Suprapubic skin (tissue), 4 donors: ENCODE results near the gene CLASP1.

Experiments used
- POLR2A ChIP-seq, 2 donors: fragments of 450-650 bp; IDR thresholded peaks; one replicate each; pipeline ENCODE4 v1.6.1; 2017; ENCODE audit warnings: antibody characterized with exemption in 2 of 2, mild to moderate bottlenecking in 2 of 2, moderate library complexity in 2 of 2
- POLR2AphosphoS5 ChIP-seq, 3 donors: sonication (generic); formaldehyde crosslinking; IDR thresholded peaks; one replicate each; pipeline ENCODE4 v1.6.1; 2017; ENCODE audit warnings: antibody characterized with exemption in 3 of 3
- TF ChIP-seq, protein P1 (sequence below), 2 donors: fragments of 200-600 bp in 1 of 2; fragments of 450-650 bp in 1 of 2; sonication (generic) in 1 of 2; IDR thresholded peaks; one replicate each; pipeline ENCODE4 v1.5.1; 2016 to 2019; ENCODE audit warnings: antibody characterized with exemption in 2 of 2, mild to moderate bottlenecking in 1 of 2, moderate library complexity in 1 of 2

DNA sequence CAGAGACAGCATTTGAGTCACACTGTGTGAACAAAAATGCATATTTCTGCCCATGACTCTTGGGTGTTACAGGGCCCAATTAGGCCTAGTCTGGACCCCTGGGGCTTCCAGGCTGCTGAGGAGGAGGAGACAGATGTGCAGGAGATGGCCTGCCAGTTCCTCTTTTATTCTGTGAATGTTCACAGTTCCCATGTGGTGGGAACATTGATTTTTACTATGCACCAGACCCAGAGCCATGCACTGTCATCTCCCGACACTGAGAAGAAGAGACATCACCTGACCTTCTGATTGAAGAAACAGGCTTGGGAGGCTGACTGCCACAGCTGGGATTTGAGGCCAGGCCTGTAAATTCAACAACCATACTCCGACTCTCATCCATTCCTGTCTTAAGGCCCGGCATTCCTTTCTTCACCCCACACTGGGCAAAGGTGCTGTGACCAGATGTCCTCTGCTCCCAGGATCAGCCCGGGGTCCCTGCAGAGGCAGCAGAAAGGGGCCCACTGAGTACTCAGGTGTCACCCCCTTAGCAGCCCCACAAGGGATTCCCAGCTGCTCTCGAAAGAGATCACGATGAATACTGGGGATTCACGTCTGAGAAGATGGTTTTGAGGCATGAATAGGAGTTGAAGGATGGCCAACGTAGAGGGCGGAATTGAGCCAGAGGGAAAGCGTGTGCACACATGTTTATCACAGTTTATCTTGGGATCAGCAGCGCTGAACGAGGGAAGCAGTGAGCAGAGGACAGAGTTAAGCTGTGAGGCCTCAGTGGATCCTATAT is 360.6 kb downstream of the CLASP1 start:
- TF ChIP-seq POLR2AphosphoS5 (IDR thresholded peaks at IDR 0.05) (no peak), POLR2A (IDR thresholded peaks at IDR 0.05) (no peak)
- TF ChIP-seq, protein P1, sequence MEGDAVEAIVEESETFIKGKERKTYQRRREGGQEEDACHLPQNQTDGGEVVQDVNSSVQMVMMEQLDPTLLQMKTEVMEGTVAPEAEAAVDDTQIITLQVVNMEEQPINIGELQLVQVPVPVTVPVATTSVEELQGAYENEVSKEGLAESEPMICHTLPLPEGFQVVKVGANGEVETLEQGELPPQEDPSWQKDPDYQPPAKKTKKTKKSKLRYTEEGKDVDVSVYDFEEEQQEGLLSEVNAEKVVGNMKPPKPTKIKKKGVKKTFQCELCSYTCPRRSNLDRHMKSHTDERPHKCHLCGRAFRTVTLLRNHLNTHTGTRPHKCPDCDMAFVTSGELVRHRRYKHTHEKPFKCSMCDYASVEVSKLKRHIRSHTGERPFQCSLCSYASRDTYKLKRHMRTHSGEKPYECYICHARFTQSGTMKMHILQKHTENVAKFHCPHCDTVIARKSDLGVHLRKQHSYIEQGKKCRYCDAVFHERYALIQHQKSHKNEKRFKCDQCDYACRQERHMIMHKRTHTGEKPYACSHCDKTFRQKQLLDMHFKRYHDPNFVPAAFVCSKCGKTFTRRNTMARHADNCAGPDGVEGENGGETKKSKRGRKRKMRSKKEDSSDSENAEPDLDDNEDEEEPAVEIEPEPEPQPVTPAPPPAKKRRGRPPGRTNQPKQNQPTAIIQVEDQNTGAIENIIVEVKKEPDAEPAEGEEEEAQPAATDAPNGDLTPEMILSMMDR (IDR thresholded peaks at IDR 0.05) = no peak
